H1 (cell line): ENCODE measurements around the gene VASP. TPM values are rescaled to one million over a fixed set of nuclear protein-coding genes. Genes with fewer than 3 reads are reported as not detected.

ENCODE experiments used
- ASH2L ChIP-seq: fragments of 200-600, 300-600 bp; sonication (generic); IDR thresholded peaks from one replicate; pipeline ENCODE4 v1.7.1; 2017; ENCODE audit warnings: low read length
- BACH1 ChIP-seq: IDR thresholded peaks from 2 replicates; pipeline ENCODE4 v1.6.1; 2012; ENCODE audit warnings: low read length, improper control_type of control experiment
- BRCA1 ChIP-seq: IDR thresholded peaks from 2 replicates; pipeline ENCODE4 v1.6.1; 2012; ENCODE audit warnings: low read depth, low read length, improper control_type of control experiment
- CBX5 ChIP-seq: fragments of 300-800, 300-1000 bp; sonication (generic); IDR thresholded peaks from 2 replicates; pipeline ENCODE4 v1.7.1; 2016; ENCODE audit warnings: antibody characterized with exemption, low read length, low read depth
- CBX8 ChIP-seq: fragments of 300-800, 300-1000 bp; sonication (generic); IDR thresholded peaks from 2 replicates; pipeline ENCODE4 v1.7.1; 2016; ENCODE audit warnings: low read depth, low read length, borderline replicate concordance
- CHD2 ChIP-seq: IDR thresholded peaks from 2 replicates; pipeline ENCODE4 v1.6.1; 2012; ENCODE audit warnings: low read length, improper control_type of control experiment
- CREB1 ChIP-seq: IDR thresholded peaks from 2 replicates; pipeline ENCODE4 v1.6.1; 2012; ENCODE audit warnings: inconsistent platforms
- E2F6 ChIP-seq: IDR thresholded peaks from 2 replicates; pipeline ENCODE4 v1.6.1; 2012; ENCODE audit warnings: inconsistent platforms
- GABPA ChIP-seq: IDR thresholded peaks from 2 replicates; pipeline ENCODE4 v1.6.1; 2011; ENCODE audit warnings: mild to moderate bottlenecking, low read length, moderate library complexity, borderline replicate concordance; ENCODE audit not compliant: insufficient read depth
- GTF2F1 ChIP-seq: IDR thresholded peaks from 2 replicates; pipeline ENCODE4 v1.6.1; 2012; ENCODE audit warnings: low read depth, low read length, improper control_type of control experiment, borderline replicate concordance
- HDAC2 ChIP-seq, 2 experiments: fragments of 300-600 bp in 1 of 2; sonication (generic) in 1 of 2; IDR thresholded peaks; 2 replicates each; pipeline ENCODE4 v1.6.1; 2011 to 2012; ENCODE audit warnings: low read depth in 2 of 2, low read length in 2 of 2, mild to moderate bottlenecking in 2 of 2, moderate library complexity in 2 of 2, borderline replicate concordance in 1 of 2, inconsistent platforms in 1 of 2
- JUND ChIP-seq: IDR thresholded peaks from 2 replicates; pipeline ENCODE4 v1.6.1; 2011; ENCODE audit warnings: mild to moderate bottlenecking, improper control_type of control experiment, low read length
- PHF8 ChIP-seq: fragments of 200-600 bp; sonication (generic); conservative IDR thresholded peaks from 2 replicates; pipeline ENCODE4 v1.7.1; 2012; ENCODE audit warnings: low read depth, mild to moderate bottlenecking, inconsistent platforms, low read length, moderate library complexity
- POU5F1 ChIP-seq: IDR thresholded peaks from 2 replicates; pipeline ENCODE4 v1.6.1; 2011; ENCODE audit warnings: low read depth, mild to moderate bottlenecking, low read length, moderate library complexity
- RBBP5 ChIP-seq: IDR thresholded peaks from 2 replicates; pipeline ENCODE4 v1.7.1; 2012; ENCODE audit warnings: low read depth, mild to moderate bottlenecking, inconsistent platforms, low read length, moderate library complexity, borderline replicate concordance
- RFX5 ChIP-seq: IDR thresholded peaks from 2 replicates; pipeline ENCODE4 v1.6.1; 2011; ENCODE audit warnings: low read depth, low read length, improper control_type of control experiment, borderline replicate concordance
- SAP30 ChIP-seq: fragments of 300-600 bp; sonication (generic); IDR thresholded peaks from 2 replicates; pipeline ENCODE4 v1.7.1; 2012; ENCODE audit warnings: low read length, moderate library complexity, mild to moderate bottlenecking, inconsistent platforms; ENCODE audit not compliant: insufficient read depth, insufficient replicate concordance
- SIX5 ChIP-seq: IDR thresholded peaks from 2 replicates; pipeline ENCODE4 v1.6.1; 2011; ENCODE audit warnings: mild to moderate bottlenecking, low read depth, low read length
- SUZ12 ChIP-seq: fragments of 200-600 bp; sonication (generic); IDR thresholded peaks from 2 replicates; pipeline ENCODE4 v1.6.1; 2012; ENCODE audit warnings: mild to moderate bottlenecking, inconsistent platforms, low read length, moderate library complexity, mixed read lengths
- TEAD4 ChIP-seq: IDR thresholded peaks from 2 replicates; pipeline ENCODE4 v1.6.1; 2012; ENCODE audit warnings: low read depth, low read length, inconsistent platforms, mixed read lengths
- USF2 ChIP-seq: IDR thresholded peaks from 2 replicates; pipeline ENCODE4 v1.6.1; 2011; ENCODE audit warnings: low read length, improper control_type of control experiment
- YY1 ChIP-seq: IDR thresholded peaks from 2 replicates; pipeline ENCODE4 v1.6.1; 2011; ENCODE audit warnings: low read depth, mild to moderate bottlenecking, low read length
- ZNF274 ChIP-seq: IDR thresholded peaks from 2 replicates; pipeline ENCODE4 v1.7.0; 2012; ENCODE audit warnings: low read length, borderline replicate concordance; ENCODE audit errors: extremely low read depth
- polyA plus RNA-seq, 7 experiments: library from polyadenylated mRNA; depleted of rRNA in 3 of 7; stranded (reverse) in 5 of 7; unstranded in 2 of 7; fragments of >200 nt in 5 of 7; fragments of 200-250 nt in 2 of 7; gene quantifications; 1 replicate in 5 of 7; 2 replicates in 1 of 7; 4 replicates in 1 of 7; pipeline versions ENCODE4 v1.2.1 to v1.2.3, GENCODE V29; 2011 to 2013; ENCODE audit warnings: missing spikeins in 2 of 7, mixed read lengths in 2 of 7
- total RNA-seq: library from RNA; stranded (reverse); fragmentation: NEBNext Ultra II Directional; extraction: Animal tissue kit (Norgen Biotek cat#: 25700); gene quantifications from 2 replicates; pipeline ENCODE4 v1.2.1, GENCODE V29; 2021

The VASP gene
- total and polyA plus RNA-seq, 2 of the 8 experiments (the other 6 are each of a cell fraction or from before 2014, with no cell fraction given) = 89.7 to 135 TPM

GRCh38 chr19:45478454-45479238, 28.6 kb upstream of the VASP start (continued):
- TF ChIP-seq PHF8 (no peak; the same call in 1 of the 2 replicates), RBBP5 (peak; percentile 35; the same call in 1 of the 2 replicates), JUND (peak; percentile 15; the same call in 1 of the 2 replicates), SIX5 (no peak), TEAD4 (peak; percentile 71), BRCA1 (no peak), GTF2F1 (no peak), CHD2 (no peak), BACH1 (no peak), YY1 (no peak), GABPA (no peak), SUZ12 (no peak), POU5F1 (no peak), ASH2L (peak; percentile 92), ZNF274 (no peak), CBX5 (no peak), CREB1 (peak; percentile 63), SAP30 (no peak), HDAC2 (IDR thresholded peaks at IDR 0.05; ENCODE audit: borderline replicate concordance in 1 of 2, low read depth in 2 of 2, low read length in 2 of 2) (no peak), RFX5 (no peak), USF2 (no peak), E2F6 (no peak), CBX8 (no peak)
